CD4-positive, alpha-beta T cell (primary cell): ENCODE measurements around the gene BIN1. TPM values are rescaled to one million over a fixed set of nuclear protein-coding genes. Genes with fewer than 3 reads are reported as not detected.

Source experiments
- ATAC-seq: fragments of 200-7000 bp; cut with Tn5 transposase; one replicate; pipeline ENCODE4 v1.10.0; 2022; ENCODE audit warnings: mild to moderate bottlenecking; ENCODE audit not compliant: poor library complexity
- CTCF ChIA-PET: fragments of 350-600 bp; sonication (Branson Sonifier 250); formaldehyde crosslinking; loops from one replicate; lab custom pipeline; 2021; ENCODE audit warnings: antibody characterized with exemption, inconsistent platforms; lab: Charles Lee
- POLR2A ChIA-PET: fragments of 350-600 bp; sonication (Branson Sonifier 250); formaldehyde crosslinking; loops from one replicate; lab custom pipeline; 2021; ENCODE audit warnings: antibody characterized with exemption, inconsistent platforms; lab: Charles Lee
- DNase-seq, 14 experiments: peaks; one replicate each; pipeline ENCODE4 v3.0.0-alpha.2; 2013 to 2020; ENCODE audit warnings: mixed read lengths in 2 of 14
- H3K27ac ChIP-seq, 2 donors: one replicate each; pipeline versions ENCODE4 v1.5.1 to v1.7.0; 2013; ENCODE audit warnings: low read length in 2 of 2, low read depth in 1 of 2, mild to moderate bottlenecking in 1 of 2
- H3K27me3 ChIP-seq, 2 experiments: 1 replicate in 1 of 2; 2 replicates in 1 of 2; pipeline versions ENCODE4 v1.6.1 to v1.7.0; 2013; ENCODE audit warnings: low read length in 2 of 2, control low read depth in 1 of 2, mild to moderate bottlenecking in 1 of 2, moderate library complexity in 1 of 2; ENCODE audit not compliant: insufficient read depth in 2 of 2, control insufficient read depth in 1 of 2
- H3K36me3 ChIP-seq: one replicate; pipeline ENCODE4 v1.6.1; 2013; ENCODE audit warnings: low read length, control low read depth; ENCODE audit not compliant: insufficient read depth
- H3K4me1 ChIP-seq: one replicate; pipeline ENCODE4 v1.6.1; 2013; ENCODE audit warnings: low read length, control low read depth; ENCODE audit not compliant: insufficient read depth
- H3K4me3 ChIP-seq: one replicate; pipeline ENCODE4 v1.5.1; 2013; ENCODE audit warnings: mild to moderate bottlenecking, low read length, moderate library complexity
- H3K9me3 ChIP-seq, 2 experiments: 1 replicate in 1 of 2; 2 replicates in 1 of 2; pipeline versions ENCODE4 v1.6.1 to v1.7.0; 2013; ENCODE audit warnings: low read length in 2 of 2, mild to moderate bottlenecking in 2 of 2, control low read depth in 1 of 2, moderate library complexity in 1 of 2; ENCODE audit not compliant: control insufficient read depth in 1 of 2, insufficient read depth in 1 of 2
- H3K27ac Mint-ChIP-seq: one replicate; pipeline ENCODE4 v1.8.0; 2020; ENCODE audit warnings: mixed read lengths
- H3K27me3 Mint-ChIP-seq: one replicate; pipeline ENCODE4 v1.8.0; 2021; ENCODE audit warnings: mixed read lengths
- H3K36me3 Mint-ChIP-seq: one replicate; pipeline ENCODE4 v1.8.0; 2021; ENCODE audit warnings: low read depth, mixed read lengths
- H3K4me1 Mint-ChIP-seq: one replicate; pipeline ENCODE4 v1.8.0; 2021; ENCODE audit warnings: low read depth, mixed read lengths
- H3K4me3 Mint-ChIP-seq: one replicate; pipeline ENCODE4 v1.8.0; 2020; ENCODE audit warnings: mild to moderate bottlenecking, mixed read lengths
- H3K9me3 Mint-ChIP-seq: one replicate; pipeline ENCODE4 v1.8.0; 2020; ENCODE audit warnings: mixed read lengths
- intact Hi-C, 2 experiments: fragments of 100-400 bp; cut with DNase I in 1 of 2; cut with micrococcal nuclease in 1 of 2; formaldehyde crosslinking; loops; one replicate each; pipeline versions ENCODE4 v1.15.1 to v1.9.0; 2023 to 2025; cut with DNase I, micrococcal nuclease
- total RNA-seq, 174 experiments: library from RNA in 2 of 174; stranded (reverse) in 2 of 174; gene quantifications; one replicate each; pipeline ENCODE4 v1.2.3 and lab custom pipeline; 2021 to 2026
- TF ChIP-seq, protein P1 (sequence below): fragments of 200-600 bp; IDR thresholded peaks from one replicate; pipeline ENCODE4 v1.8.0; 2022; ENCODE audit warnings: antibody characterized with exemption, mild to moderate bottlenecking

The BIN1 gene
- total RNA-seq, 2 experiments from 2014 or later, result 98.8 to 104 TPM

DNA sequence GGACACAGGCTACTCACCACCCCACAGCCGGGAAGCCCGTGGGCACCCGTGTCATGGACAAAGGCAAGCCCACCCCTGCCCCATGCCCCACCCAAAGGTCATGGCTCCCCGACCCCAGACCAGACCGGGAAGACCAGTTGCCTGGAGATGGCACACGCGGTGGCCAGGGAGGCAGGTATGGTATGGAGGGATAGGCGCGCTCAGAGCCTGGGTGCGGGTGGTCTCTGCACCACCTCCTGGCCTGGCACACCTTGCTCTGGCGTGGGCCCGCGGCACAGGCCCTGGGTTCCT lies 51.2 kb downstream of the BIN1 start:
- no peak for DNase-seq
- H3K27me3 Mint-ChIP-seq, result no peaks in the 10 kb centered on the region
- ChIA-PET CTCF (no interaction called here), POLR2A (no interaction called here)
- H3K27ac ChIP-seq, result no peak overlapping the region
- H3K36me3 Mint-ChIP-seq, result peaks cover 61% of the 10 kb centered on the region
- no peak overlapping the region for H3K27ac Mint-ChIP-seq
- no peak overlapping the region for H3K4me3 ChIP-seq
- H3K27me3 ChIP-seq, result no peaks in the 10 kb centered on the region
- no peaks in the 10 kb centered on the region for H3K9me3 ChIP-seq
- no peak overlapping the region for H3K4me3 Mint-ChIP-seq
- no peaks in the 10 kb centered on the region for H3K9me3 Mint-ChIP-seq
- no peak for ATAC-seq
- H3K36me3 ChIP-seq, result peaks cover 62% of the 10 kb centered on the region
- H3K4me1 Mint-ChIP-seq, result no peaks in the 10 kb centered on the region
- intact Hi-C loops, result no loop called here
- H3K4me1 ChIP-seq, result peaks cover 5% of the 10 kb centered on the region
- TF ChIP-seq, protein P1, sequence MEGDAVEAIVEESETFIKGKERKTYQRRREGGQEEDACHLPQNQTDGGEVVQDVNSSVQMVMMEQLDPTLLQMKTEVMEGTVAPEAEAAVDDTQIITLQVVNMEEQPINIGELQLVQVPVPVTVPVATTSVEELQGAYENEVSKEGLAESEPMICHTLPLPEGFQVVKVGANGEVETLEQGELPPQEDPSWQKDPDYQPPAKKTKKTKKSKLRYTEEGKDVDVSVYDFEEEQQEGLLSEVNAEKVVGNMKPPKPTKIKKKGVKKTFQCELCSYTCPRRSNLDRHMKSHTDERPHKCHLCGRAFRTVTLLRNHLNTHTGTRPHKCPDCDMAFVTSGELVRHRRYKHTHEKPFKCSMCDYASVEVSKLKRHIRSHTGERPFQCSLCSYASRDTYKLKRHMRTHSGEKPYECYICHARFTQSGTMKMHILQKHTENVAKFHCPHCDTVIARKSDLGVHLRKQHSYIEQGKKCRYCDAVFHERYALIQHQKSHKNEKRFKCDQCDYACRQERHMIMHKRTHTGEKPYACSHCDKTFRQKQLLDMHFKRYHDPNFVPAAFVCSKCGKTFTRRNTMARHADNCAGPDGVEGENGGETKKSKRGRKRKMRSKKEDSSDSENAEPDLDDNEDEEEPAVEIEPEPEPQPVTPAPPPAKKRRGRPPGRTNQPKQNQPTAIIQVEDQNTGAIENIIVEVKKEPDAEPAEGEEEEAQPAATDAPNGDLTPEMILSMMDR, result no peak

DNA sequence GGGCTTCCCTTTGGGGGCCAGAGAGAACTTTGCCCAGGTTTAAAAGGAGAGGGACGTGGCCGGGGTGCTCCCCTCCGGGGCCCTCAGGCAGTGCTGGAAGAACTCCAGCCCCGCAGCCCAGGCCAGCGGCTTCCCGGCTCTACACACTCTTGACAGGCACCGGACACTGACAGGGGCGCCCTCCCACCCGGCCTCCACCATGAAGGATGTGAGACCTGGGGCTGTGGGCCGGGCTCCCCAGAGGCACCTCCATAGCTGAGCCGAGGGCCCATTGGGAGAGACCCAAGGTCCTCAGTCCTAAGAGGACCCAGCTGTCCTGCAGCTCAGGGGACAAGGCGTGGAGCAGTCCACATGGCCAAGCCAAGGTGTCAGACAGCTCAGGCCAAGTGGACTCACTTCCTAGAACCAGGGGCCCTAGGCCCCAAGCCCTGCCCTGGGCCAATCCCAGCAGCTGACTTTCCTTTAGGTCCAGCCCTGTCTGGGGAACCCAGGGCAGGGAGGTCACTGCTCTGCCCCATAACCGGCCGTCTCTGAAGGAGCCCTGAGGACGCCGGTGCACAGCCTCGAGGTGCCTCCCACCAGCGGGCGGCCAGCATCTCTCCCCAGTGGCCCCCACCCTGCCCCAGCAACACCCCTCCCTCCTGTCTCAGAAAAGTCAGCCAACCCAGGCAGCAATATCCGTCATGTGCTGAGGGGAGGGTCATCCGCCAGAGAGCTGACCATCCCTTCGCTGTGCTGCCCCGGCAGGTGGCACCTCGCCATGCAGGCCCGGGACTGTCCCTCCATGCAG lies 51.8 kb downstream of the BIN1 start:
- H3K4me1 ChIP-seq, result peaks cover 10% of the 10 kb centered on the region
- H3K27me3 Mint-ChIP-seq, result no peaks in the 10 kb centered on the region
- no peak overlapping the region for H3K4me3 Mint-ChIP-seq
- no peak overlapping the region for H3K27ac ChIP-seq
- H3K4me3 ChIP-seq, result no peak overlapping the region
- peaks cover 56% of the 10 kb centered on the region for H3K36me3 Mint-ChIP-seq
- no peak for ATAC-seq
- DNase-seq, result no peak
- H3K36me3 ChIP-seq, result peaks cover 61% of the 10 kb centered on the region
- intact Hi-C loops, result loop anchor here in 1 of 2 experiments (5.0 kb wide), 1 partner anchor 528 kb away; no protein-coding TSS in a partner anchor
- H3K27ac Mint-ChIP-seq, result no peak overlapping the region
- H3K9me3 ChIP-seq, result no peaks in the 10 kb centered on the region
- POLR2A ChIA-PET, result no interaction called here
- CTCF ChIA-PET, result no interaction called here
- TF ChIP-seq, protein P1, result no peak
- H3K27me3 ChIP-seq, result no peaks in the 10 kb centered on the region
- H3K4me1 Mint-ChIP-seq, result no peaks in the 10 kb centered on the region
- no peaks in the 10 kb centered on the region for H3K9me3 Mint-ChIP-seq

DNA sequence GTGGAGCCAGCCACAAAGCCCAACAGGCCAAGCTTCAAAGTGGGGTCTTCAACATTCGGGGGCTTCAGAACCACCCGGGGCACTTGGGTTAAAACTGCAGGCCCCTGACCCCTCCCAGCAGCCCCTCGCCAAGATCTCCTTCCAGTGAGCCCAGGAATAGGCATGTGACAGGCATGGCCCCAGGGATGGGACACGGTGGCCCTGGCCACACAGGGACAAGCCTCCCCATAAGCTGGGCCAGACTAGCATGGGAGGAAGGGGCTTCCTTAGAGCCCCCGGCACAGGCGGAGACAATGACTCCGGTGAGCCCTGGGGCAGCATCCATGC lies 52.4 kb downstream of the BIN1 start:
- DNase-seq, result no peak
- Mint-ChIP-seq H3K9me3 (no peaks in the 10 kb centered on the region), H3K36me3 (peaks cover 50% of the 10 kb centered on the region)

More for the DNA sequence above, 52.4 kb downstream of the BIN1 start:
- Mint-ChIP-seq H3K27ac (peak overlapping the region; percentile 62), H3K4me3 (no peak overlapping the region), H3K27me3 (no peaks in the 10 kb centered on the region), H3K4me1 (no peaks in the 10 kb centered on the region)
- ChIA-PET CTCF (no interaction called here), POLR2A (no interaction called here)
- TF ChIP-seq, protein P1, result no peak
- H3K9me3 ChIP-seq, result no peaks in the 10 kb centered on the region
- no peaks in the 10 kb centered on the region for H3K27me3 ChIP-seq
- intact Hi-C loops, result loop anchor here in 1 of 2 experiments (5.0 kb wide), 1 partner anchor 527 kb away; no protein-coding TSS in a partner anchor
- peaks cover 14% of the 10 kb centered on the region for H3K4me1 ChIP-seq
- H3K4me3 ChIP-seq, result no peak overlapping the region
- no peak overlapping the region for H3K27ac ChIP-seq
- no peak for ATAC-seq
- peaks cover 57% of the 10 kb centered on the region for H3K36me3 ChIP-seq
